ENCODE results near the gene TBC1D22A. TPM values are rescaled to one million over a fixed set of nuclear protein-coding genes. Genes with fewer than 3 reads are reported as not detected.

TBC1D22A gene
- total RNA-seq, 1 donor from 2014 or later: 23.2 TPM

- H3K4me1 Mint-ChIP-seq (ENCODE audit: low read depth): peaks cover 8% of the 10 kb centered on the region
- peaks cover 28% of the 10 kb centered on the region for H3K9me3 Mint-ChIP-seq (ENCODE audit: low read depth)
- DNase-seq (ENCODE audit: low spot score, unreplicated experiment): no peak
- H3K4me3 Mint-ChIP-seq (ENCODE audit: low read depth): no peak overlapping the region
- no peak for TF ChIP-seq CTCF (IDR thresholded peaks at IDR 0.05; ENCODE audit: unreplicated experiment)
- no peak overlapping the region for H3K27ac Mint-ChIP-seq
- H3K27me3 Mint-ChIP-seq: no peaks in the 10 kb centered on the region
- peaks cover 22% of the 10 kb centered on the region for H3K36me3 Mint-ChIP-seq (ENCODE audit: insufficient read depth)
These were observed 313.1 kb downstream of the TBC1D22A start for GRCh38 chr22:47075568-47075967.

- no peak overlapping the region for H3K27ac Mint-ChIP-seq
- TF ChIP-seq CTCF (IDR thresholded peaks at IDR 0.05; ENCODE audit: unreplicated experiment): no peak
These were observed 314.3 kb downstream of the TBC1D22A start for GRCh38 chr22:47076758-47077157.

GRCh38 chr22:47080100-47080499, 317.6 kb downstream of the TBC1D22A start:
- TF ChIP-seq CTCF (IDR thresholded peaks at IDR 0.05; ENCODE audit: unreplicated experiment): no peak
- Mint-ChIP-seq H3K4me1 (ENCODE audit: low read depth) (no peaks in the 10 kb centered on the region), H3K4me3 (ENCODE audit: low read depth) (no peak overlapping the region), H3K27me3 (no peaks in the 10 kb centered on the region), H3K27ac (no peak overlapping the region), H3K36me3 (ENCODE audit: insufficient read depth) (peaks cover 16% of the 10 kb centered on the region), H3K9me3 (ENCODE audit: low read depth) (peaks cover 33% of the 10 kb centered on the region)
- DNase-seq (ENCODE audit: low spot score, unreplicated experiment): no peak

More at GRCh38 chr22:47076758-47077157, 314.3 kb downstream of the TBC1D22A start:
- Mint-ChIP-seq H3K4me3 (ENCODE audit: low read depth) (no peak overlapping the region), H3K27me3 (no peaks in the 10 kb centered on the region), H3K4me1 (ENCODE audit: low read depth) (peaks cover 3% of the 10 kb centered on the region), H3K9me3 (ENCODE audit: low read depth) (peaks cover 30% of the 10 kb centered on the region), H3K36me3 (ENCODE audit: insufficient read depth) (peaks cover 22% of the 10 kb centered on the region)
- no peak for DNase-seq (ENCODE audit: low spot score, unreplicated experiment)

- H3K27me3 Mint-ChIP-seq: no peaks in the 10 kb centered on the region
- H3K9me3 Mint-ChIP-seq (ENCODE audit: low read depth): peaks cover 19% of the 10 kb centered on the region
- H3K36me3 Mint-ChIP-seq (ENCODE audit: insufficient read depth): peaks cover 8% of the 10 kb centered on the region
- H3K4me3 Mint-ChIP-seq (ENCODE audit: low read depth): no peak overlapping the region
- no peak for TF ChIP-seq CTCF (IDR thresholded peaks at IDR 0.05; ENCODE audit: unreplicated experiment)
- no peaks in the 10 kb centered on the region for H3K4me1 Mint-ChIP-seq (ENCODE audit: low read depth)
- H3K27ac Mint-ChIP-seq: no peak overlapping the region
- DNase-seq (ENCODE audit: low spot score, unreplicated experiment): no peak
These were observed 320.1 kb downstream of the TBC1D22A start for GRCh38 chr22:47082505-47082904.

- DNase-seq (ENCODE audit: low spot score, unreplicated experiment): no peak
- Mint-ChIP-seq H3K4me1 (ENCODE audit: low read depth) (peaks cover under 1% of the 10 kb centered on the region), H3K9me3 (ENCODE audit: low read depth) (peaks cover 19% of the 10 kb centered on the region)
These were observed 321.0 kb downstream of the TBC1D22A start for GRCh38 chr22:47083379-47083986.

More at GRCh38 chr22:47083379-47083986, 321.0 kb downstream of the TBC1D22A start:
- Mint-ChIP-seq H3K4me3 (ENCODE audit: low read depth) (no peak overlapping the region), H3K27me3 (no peaks in the 10 kb centered on the region), H3K36me3 (ENCODE audit: insufficient read depth) (peaks cover 5% of the 10 kb centered on the region), H3K27ac (no peak overlapping the region)
- no peak for TF ChIP-seq CTCF (IDR thresholded peaks at IDR 0.05; ENCODE audit: unreplicated experiment)

All from progenitor cell of endocrine pancreas (in vitro differentiated cells).